RWPE1 (cell line): ENCODE results near the gene TAX1BP1.
A peak's percentile ranks its signal among the peaks of the same experiment; 100 is the strongest.

ENCODE experiments used
- CTCF ChIA-PET: fragments of 350-600 bp; sonication (Branson Sonifier 250); formaldehyde crosslinking; extraction: SDS; loops from one replicate; lab custom pipeline; 2021; lab: Yijun Ruan, JAX
- POLR2A ChIA-PET: fragments of 400-600 bp; formaldehyde crosslinking; extraction: SDS; loops from one replicate; lab custom pipeline; 2020; ENCODE audit warnings: antibody characterized with exemption; ENCODE audit not compliant: low non-redundant PET; lab: Yijun Ruan, JAX
- DNase-seq: peaks from one replicate; pipeline ENCODE4 v3.0.0; 2012; ENCODE audit warnings: low spot score
- H3K27ac ChIP-seq: fragments of 450-650 bp; 2 replicates; pipeline ENCODE4 v1.5.1; 2017
- TF ChIP-seq, protein P1 (sequence below): fragments of 450-650 bp; conservative IDR thresholded peaks from 2 replicates; pipeline ENCODE4 v1.5.1; 2017; ENCODE audit warnings: low read depth, mild to moderate bottlenecking

The TAX1BP1 gene

DNA sequence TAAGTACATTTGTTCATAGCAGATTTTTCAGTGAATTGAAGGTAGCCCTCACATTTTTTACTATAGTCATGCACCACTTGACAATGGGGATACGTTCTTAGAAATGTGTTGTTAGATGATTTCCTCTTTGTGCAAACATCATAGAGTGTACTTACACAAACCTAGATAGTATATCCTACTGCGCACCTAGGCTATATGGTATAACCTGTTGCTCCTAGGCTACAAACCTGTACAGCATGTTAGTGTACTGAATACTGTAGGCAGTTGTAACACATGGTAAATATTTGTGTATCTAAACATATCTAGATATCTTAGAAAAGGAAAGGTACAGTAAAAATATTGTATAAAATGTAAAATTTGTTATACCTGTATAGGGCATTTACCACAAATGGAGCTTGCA lies 41.2 kb downstream of the TAX1BP1 start:
- ChIA-PET CTCF (no interaction called here), POLR2A (no interaction called here)
- no peak overlapping the region for H3K27ac ChIP-seq
- DNase-seq, result no peak
- TF ChIP-seq, protein P1, sequence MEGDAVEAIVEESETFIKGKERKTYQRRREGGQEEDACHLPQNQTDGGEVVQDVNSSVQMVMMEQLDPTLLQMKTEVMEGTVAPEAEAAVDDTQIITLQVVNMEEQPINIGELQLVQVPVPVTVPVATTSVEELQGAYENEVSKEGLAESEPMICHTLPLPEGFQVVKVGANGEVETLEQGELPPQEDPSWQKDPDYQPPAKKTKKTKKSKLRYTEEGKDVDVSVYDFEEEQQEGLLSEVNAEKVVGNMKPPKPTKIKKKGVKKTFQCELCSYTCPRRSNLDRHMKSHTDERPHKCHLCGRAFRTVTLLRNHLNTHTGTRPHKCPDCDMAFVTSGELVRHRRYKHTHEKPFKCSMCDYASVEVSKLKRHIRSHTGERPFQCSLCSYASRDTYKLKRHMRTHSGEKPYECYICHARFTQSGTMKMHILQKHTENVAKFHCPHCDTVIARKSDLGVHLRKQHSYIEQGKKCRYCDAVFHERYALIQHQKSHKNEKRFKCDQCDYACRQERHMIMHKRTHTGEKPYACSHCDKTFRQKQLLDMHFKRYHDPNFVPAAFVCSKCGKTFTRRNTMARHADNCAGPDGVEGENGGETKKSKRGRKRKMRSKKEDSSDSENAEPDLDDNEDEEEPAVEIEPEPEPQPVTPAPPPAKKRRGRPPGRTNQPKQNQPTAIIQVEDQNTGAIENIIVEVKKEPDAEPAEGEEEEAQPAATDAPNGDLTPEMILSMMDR, result no peak

DNA sequence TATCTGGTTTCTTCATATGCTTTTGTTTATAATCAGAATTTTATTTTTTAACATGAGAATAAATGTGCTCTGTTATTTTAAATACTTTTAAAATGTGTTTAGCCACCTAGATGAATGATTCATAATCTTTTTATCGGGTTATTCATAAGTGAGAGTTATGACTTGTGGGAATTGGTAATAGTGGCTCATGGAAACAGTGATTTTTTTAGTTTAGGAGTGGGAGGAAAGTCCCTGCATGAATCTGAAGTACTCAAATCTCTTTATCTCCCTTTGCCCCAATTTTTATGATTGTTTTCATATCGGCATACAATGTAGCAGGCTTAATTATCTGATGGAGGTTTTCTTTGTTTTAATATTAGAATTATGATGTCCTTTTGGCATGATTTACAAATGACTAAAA lies 42.9 kb downstream of the TAX1BP1 start:
- H3K27ac ChIP-seq, result no peak overlapping the region
- POLR2A ChIA-PET, result no interaction called here
- TF ChIP-seq, protein P1, result no peak
- DNase-seq, result no peak
- CTCF ChIA-PET, result interaction anchor here (0.8 kb wide), 1 partner anchor 295 kb away, joined by 8 read pairs; no protein-coding TSS in a partner anchor

DNA sequence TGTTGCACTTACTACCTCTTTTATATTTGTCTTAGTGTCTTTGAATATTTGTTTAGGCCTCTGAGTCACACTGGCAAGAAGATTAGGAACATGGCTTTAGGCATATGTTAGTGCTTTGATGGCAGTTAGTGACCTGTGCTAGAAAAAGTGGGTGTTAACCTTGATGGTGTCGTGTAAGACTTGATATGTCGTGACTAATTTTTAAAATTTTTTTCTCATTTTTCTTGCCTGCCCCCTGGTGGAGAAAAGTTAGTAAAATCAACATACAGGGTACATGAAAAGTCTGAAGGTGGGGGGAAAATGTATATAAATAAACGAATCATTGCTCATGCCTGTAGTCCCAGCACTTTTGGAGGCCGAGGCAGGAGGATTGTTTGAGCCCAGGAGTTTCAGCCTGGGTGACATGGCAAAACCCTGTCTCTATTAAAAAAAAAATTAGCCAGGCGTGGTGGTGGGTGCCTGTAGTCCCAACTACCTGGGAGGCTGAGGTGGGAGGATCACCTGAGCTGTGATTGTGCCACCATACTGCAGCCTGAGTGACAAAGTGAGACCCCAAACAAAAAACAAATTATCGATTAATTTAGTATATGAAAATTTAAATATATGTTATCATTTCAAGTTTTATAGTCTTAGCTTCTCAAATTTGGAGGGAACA lies 44.6 kb downstream of the TAX1BP1 start:
- DNase-seq, result peak; percentile 38
- no peak overlapping the region for H3K27ac ChIP-seq
- POLR2A ChIA-PET, result no interaction called here
- CTCF ChIA-PET, result interaction anchor here (0.7 to 1.9 kb wide), 4 partner anchors 10 to 226 kb away, joined by 3 to 10 read pairs (median 7); no protein-coding TSS in a partner anchor
- TF ChIP-seq, protein P1, result peak; percentile 61

DNA sequence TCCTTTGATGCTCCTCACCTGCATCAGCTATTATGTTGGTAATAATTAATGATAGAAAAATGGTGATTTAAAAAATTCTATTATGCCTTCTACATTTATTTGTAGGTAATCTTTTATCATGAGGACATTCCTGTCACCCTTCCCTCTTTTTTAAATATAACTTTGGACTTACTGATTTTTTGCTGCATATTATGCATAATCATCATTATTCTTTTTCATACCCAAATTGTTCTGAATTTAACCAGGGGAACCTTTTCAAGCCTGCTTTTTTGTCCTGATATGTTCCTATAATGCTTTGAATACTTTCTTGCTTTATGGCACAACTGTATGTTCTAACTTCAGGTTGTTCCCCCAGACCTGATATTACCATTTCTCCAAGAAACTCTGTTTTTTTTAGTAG lies 48.5 kb downstream of the TAX1BP1 start:
- H3K27ac ChIP-seq, result no peak overlapping the region
- POLR2A ChIA-PET, result no interaction called here
- CTCF ChIA-PET, result no interaction called here
- no peak for DNase-seq
- TF ChIP-seq, protein P1, result no peak

DNA sequence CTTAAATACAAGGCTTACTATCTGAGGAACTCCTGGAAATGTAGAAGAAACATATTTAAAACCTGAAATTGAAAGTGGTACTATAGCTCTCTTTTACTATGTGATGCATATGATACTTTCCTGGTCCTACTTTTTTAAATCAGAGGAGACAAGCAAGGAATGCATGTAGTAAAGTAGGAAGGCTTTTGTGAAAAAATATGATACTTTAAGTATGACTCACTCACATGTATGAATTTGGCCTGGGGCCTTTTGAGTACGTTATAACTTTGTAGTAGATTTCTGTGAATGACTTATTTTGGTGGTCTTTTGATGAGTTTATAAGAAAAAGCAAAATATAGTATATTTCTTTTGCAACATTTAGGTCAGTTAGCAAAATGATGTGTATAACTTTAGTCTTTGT lies 53.8 kb downstream of the TAX1BP1 start:
- DNase-seq, result no peak
- TF ChIP-seq, protein P1, result no peak
- H3K27ac ChIP-seq, result no peak overlapping the region
- CTCF ChIA-PET, result interaction anchor here (0.6 kb wide), 1 partner anchor 44 kb away, joined by 5 read pairs; no protein-coding TSS in a partner anchor
- POLR2A ChIA-PET, result no interaction called here

DNA sequence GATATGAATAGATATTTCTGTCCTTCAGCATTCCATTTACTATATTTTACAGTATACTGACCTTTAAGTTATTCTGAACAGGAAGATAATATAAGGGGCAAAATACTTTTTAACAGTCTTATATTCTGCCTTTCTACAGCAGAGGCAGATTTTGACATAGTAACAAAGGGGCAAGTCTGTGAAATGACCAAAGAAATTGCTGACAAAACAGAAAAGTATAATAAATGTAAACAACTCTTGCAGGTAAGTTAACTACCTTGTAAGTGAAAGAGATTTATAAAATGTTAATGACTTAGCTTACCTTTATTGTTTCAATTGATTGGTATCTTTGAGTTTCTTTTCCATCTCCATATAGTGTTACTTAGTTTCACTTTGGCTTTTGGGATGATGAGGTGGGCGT lies 56.0 kb downstream of the TAX1BP1 start:
- no peak for DNase-seq
- ChIA-PET POLR2A (no interaction called here), CTCF (no interaction called here)
- TF ChIP-seq, protein P1, result no peak
- H3K27ac ChIP-seq, result no peak overlapping the region
